AG04450 (cell line): Measurements from ENCODE around the gene NCOA6. TPM values are rescaled to one million over a fixed set of nuclear protein-coding genes. Genes with fewer than 3 reads are reported as not detected.

Source experiments
- CTCF ChIA-PET: fragments of 300-600, 350-600 bp; formaldehyde crosslinking; extraction: SDS; loops from one replicate; lab custom pipeline; 2022; ENCODE audit warnings: antibody characterized with exemption, inconsistent platforms; lab: Charles Lee
- POLR2A ChIA-PET: fragments of 350-600 bp; formaldehyde crosslinking; extraction: SDS; loops from one replicate; lab custom pipeline; 2021; ENCODE audit warnings: antibody characterized with exemption, inconsistent platforms; lab: Yijun Ruan, JAX
- DNase-seq: peaks from one replicate; pipeline ENCODE4 v3.0.0-alpha.2; 2011; ENCODE audit warnings: low read depth, low spot score
- H3K27ac ChIP-seq: one replicate; pipeline ENCODE4 v1.5.1; 2012; ENCODE audit warnings: low read depth, low read length, control low read depth
- H3K27me3 ChIP-seq: one replicate; pipeline ENCODE4 v1.6.0; 2012; ENCODE audit warnings: low read length; ENCODE audit not compliant: control insufficient read depth, insufficient read depth
- H3K4me3 ChIP-seq: 2 replicates; pipeline ENCODE4 v1.5.1; 2011; ENCODE audit warnings: mild to moderate bottlenecking, low read depth, low read length, control low read depth
- H3K9me3 ChIP-seq: 2 replicates; pipeline ENCODE4 v1.5.1; 2012; ENCODE audit warnings: low read length; ENCODE audit not compliant: control insufficient read depth, insufficient read depth
- polyA plus RNA-seq: library from polyadenylated mRNA; depleted of rRNA; stranded (reverse); fragments of >200 nt; gene quantifications from 2 replicates; pipeline ENCODE4 v1.2.3, GENCODE V29; 2011
- TF ChIP-seq, protein P1 (sequence below): IDR thresholded peaks from 2 replicates; pipeline ENCODE4 v1.5.1; 2011; ENCODE audit warnings: low read depth, low read length, control low read depth, inconsistent platforms

The NCOA6 gene
- polyA plus RNA-seq, 1 experiment: 15.5 TPM

DNA sequence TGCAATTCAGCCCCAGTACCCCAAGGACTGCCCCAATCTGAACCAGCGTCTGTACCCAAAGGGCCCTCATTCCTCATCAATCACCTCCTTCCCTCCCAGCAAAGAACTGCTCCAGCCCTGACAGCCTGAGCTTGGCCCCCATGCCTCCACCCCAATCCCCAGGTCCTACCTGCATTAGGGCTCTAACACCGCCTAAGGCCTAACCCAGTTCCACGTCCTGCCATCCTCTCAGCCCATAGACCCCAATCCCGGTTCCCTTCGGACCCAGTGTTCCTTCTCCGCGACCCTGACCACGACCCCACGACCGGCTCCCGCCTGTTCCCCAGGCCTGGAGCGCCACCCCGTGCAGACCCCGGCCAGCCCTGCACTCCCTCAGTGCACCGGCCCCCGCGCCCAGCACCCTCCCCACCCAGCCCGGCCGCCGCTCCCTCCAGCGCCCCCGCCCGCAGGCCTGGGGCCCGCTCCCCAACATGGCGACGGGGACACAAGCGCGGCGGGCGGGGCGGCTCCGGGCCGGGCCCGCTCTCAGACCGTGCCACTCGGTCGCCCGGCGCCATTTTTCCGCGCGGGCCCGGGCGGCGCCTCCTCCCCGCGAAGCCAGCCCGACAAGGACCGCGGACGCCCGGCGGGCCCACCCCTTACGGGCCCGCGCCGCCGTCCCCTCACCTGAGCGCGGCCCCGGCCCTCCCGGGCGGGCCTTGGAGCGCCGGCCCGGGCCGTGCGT is 483 bp downstream of the NCOA6 start:
- Histone ChIP-seq H3K4me3 (peak overlapping the region; percentile 96), H3K9me3 (no peaks in the 10 kb centered on the region), H3K27me3 (no peaks in the 10 kb centered on the region), H3K27ac (peak overlapping the region; percentile 39)
- POLR2A ChIA-PET: interaction anchor here (0.5 kb wide), 2 partner anchors 13 to 629 kb away, joined by 3 to 5 read pairs; no protein-coding TSS in a partner anchor
- TF ChIP-seq, protein P1, sequence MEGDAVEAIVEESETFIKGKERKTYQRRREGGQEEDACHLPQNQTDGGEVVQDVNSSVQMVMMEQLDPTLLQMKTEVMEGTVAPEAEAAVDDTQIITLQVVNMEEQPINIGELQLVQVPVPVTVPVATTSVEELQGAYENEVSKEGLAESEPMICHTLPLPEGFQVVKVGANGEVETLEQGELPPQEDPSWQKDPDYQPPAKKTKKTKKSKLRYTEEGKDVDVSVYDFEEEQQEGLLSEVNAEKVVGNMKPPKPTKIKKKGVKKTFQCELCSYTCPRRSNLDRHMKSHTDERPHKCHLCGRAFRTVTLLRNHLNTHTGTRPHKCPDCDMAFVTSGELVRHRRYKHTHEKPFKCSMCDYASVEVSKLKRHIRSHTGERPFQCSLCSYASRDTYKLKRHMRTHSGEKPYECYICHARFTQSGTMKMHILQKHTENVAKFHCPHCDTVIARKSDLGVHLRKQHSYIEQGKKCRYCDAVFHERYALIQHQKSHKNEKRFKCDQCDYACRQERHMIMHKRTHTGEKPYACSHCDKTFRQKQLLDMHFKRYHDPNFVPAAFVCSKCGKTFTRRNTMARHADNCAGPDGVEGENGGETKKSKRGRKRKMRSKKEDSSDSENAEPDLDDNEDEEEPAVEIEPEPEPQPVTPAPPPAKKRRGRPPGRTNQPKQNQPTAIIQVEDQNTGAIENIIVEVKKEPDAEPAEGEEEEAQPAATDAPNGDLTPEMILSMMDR: no peak
- CTCF ChIA-PET: interaction anchor here (0.9 to 1.0 kb wide), 2 partner anchors 50 to 271 kb away, joined by 3 to 4 read pairs; no protein-coding TSS in a partner anchor
- DNase-seq: no peak

DNA sequence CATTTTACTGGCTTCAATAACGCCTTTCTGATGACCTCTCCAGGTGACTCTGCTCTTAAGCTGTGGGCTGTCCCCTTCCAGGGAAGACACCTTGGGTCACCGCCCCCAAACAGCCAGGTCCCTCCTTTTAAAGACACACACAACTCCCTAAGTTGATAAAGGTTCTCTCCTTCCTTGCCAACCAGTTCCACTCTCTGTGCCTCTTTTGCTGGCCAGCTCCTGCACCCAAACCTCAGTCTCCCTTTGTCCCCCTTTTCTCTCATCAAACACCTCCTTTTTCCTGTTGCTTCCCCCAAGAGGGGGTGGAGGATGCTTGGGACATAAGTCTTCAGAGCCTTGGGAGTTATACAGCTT is 1.0 kb downstream of the NCOA6 start:
- Histone ChIP-seq H3K4me3 (peak overlapping the region; percentile 96), H3K27me3 (no peaks in the 10 kb centered on the region), H3K9me3 (no peaks in the 10 kb centered on the region), H3K27ac (peak overlapping the region; percentile 39)
- TF ChIP-seq, protein P1: no peak
- DNase-seq: no peak
- ChIA-PET CTCF (interaction anchor here (1.0 kb wide), 1 partner anchor 50 kb away, joined by 3 read pairs; no protein-coding TSS in a partner anchor), POLR2A (interaction anchor here (0.5 to 0.6 kb wide), 2 partner anchors 13 to 566 kb away, joined by 3 to 5 read pairs; no protein-coding TSS in a partner anchor)

- TF ChIP-seq, protein P1: no peak
- H3K27me3 ChIP-seq: no peaks in the 10 kb centered on the region
- CTCF ChIA-PET: interaction anchor here (1.0 kb wide), 1 partner anchor 51 kb away, joined by 3 read pairs; no protein-coding TSS in a partner anchor
- peak overlapping the region; percentile 96 for H3K4me3 ChIP-seq
- POLR2A ChIA-PET: interaction anchor here (0.6 kb wide), 1 partner anchor 566 kb away, joined by 5 read pairs; no protein-coding TSS in a partner anchor
- DNase-seq: no peak
- no peak overlapping the region for H3K27ac ChIP-seq
- no peaks in the 10 kb centered on the region for H3K9me3 ChIP-seq
Observed at GRCh38 chr20:34824026-34824425, 1.4 kb downstream of the NCOA6 start.

DNA sequence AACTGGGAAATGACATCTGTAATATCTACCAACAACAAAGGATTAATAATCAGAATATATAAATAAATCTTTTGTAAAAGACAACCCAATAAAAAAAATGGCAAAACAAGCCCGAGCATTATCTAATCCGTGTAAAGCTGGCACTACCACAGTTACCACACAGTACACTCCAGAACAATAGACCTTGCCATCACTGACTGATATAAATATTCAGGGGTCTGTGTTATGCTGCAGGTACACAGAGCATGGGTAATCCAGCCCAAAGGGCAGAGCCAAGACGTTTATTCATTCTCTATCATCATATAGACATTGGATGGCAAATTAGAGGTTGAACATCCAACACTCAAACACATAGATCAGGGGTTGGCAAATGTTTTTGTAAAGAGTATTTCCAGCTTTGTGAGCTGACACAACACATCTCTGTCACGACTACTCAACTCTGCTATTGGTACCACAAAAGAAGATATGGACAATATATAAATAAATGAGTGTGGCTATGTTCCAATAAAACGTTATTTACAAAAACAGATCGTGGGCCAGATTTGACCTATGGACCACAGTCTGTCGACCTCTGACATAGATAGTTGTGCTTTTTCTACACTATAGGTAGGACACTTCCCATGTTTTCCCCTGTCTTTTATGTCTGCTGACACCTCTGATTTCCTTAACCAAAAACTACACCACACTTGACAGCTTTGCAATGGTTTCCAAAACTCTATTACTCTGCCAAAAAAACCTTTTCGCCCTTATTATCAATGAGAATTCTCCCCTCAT is 4.5 kb downstream of the NCOA6 start:
- ChIA-PET CTCF (interaction anchor here (0.7 kb wide), 2 partner anchors 269 to 404 kb away, joined by 3 to 4 read pairs; no protein-coding TSS in a partner anchor), POLR2A (no interaction called here)
- TF ChIP-seq, protein P1: no peak
- no peak overlapping the region for H3K27ac ChIP-seq
- H3K4me3 ChIP-seq: no peak overlapping the region
- H3K9me3 ChIP-seq: no peaks in the 10 kb centered on the region
- no peak for DNase-seq
- H3K27me3 ChIP-seq: no peaks in the 10 kb centered on the region
